DOHH2 (cell line): Measurements from ENCODE around the gene TRIP11.

ENCODE experiments used
- H3F3A ChIP-seq: fragments of 200-600 bp; sonication (generic), shearing (Covaris generic); 2 replicates; pipeline ENCODE4 v1.6.0; 2016; ENCODE audit warnings: antibody characterized with exemption, mild to moderate bottlenecking; ENCODE audit not compliant: control insufficient read depth, insufficient read depth
- H3K27ac ChIP-seq: fragments of 200-600 bp; sonication (generic); 2 replicates; pipeline ENCODE4 v1.5.1; 2014; ENCODE audit warnings: low read depth, mild to moderate bottlenecking, low read length, moderate library complexity
- H3K27me3 ChIP-seq: fragments of 200-600 bp; sonication (generic); 2 replicates; pipeline ENCODE4 v1.6.1; 2014; ENCODE audit warnings: mild to moderate bottlenecking, low read length, mixed read lengths; ENCODE audit not compliant: control insufficient read depth
- H3K36me3 ChIP-seq: fragments of 200-600 bp; sonication (generic); 2 replicates; pipeline ENCODE4 v1.6.1; 2014; ENCODE audit warnings: mild to moderate bottlenecking, low read length, moderate library complexity, mixed read lengths; ENCODE audit not compliant: control insufficient read depth
- H3K4me1 ChIP-seq: fragments of 200-600 bp; sonication (generic); 2 replicates; pipeline ENCODE4 v1.6.1; 2014; ENCODE audit warnings: mild to moderate bottlenecking, low read length, mixed read lengths; ENCODE audit not compliant: control insufficient read depth
- H3K4me2 ChIP-seq: fragments of 200-600 bp; sonication (generic); 2 replicates; pipeline ENCODE4 v1.6.0; 2014; ENCODE audit warnings: mild to moderate bottlenecking, low read length, moderate library complexity
- H3K4me3 ChIP-seq: fragments of 200-600 bp; sonication (generic); 2 replicates; pipeline ENCODE4 v1.5.1; 2014; ENCODE audit warnings: mild to moderate bottlenecking, low read length, mixed read lengths
- H3K79me2 ChIP-seq: fragments of 200-600 bp; sonication (generic); 2 replicates; pipeline ENCODE4 v1.6.1; 2014; ENCODE audit warnings: mild to moderate bottlenecking, low read length, mixed read lengths; ENCODE audit not compliant: control insufficient read depth
- H3K9me2 ChIP-seq: fragments of 200-600 bp; sonication (generic); replicated peaks from 2 replicates; pipeline ENCODE4 v1.6.1; 2014; ENCODE audit warnings: mild to moderate bottlenecking, low read length, mixed read lengths; ENCODE audit not compliant: control insufficient read depth
- H3K9me3 ChIP-seq: fragments of 200-600 bp; sonication (generic); 2 replicates; pipeline ENCODE4 v1.6.1; 2014; ENCODE audit warnings: antibody characterized with exemption, low read length, mixed read lengths; ENCODE audit not compliant: control insufficient read depth, insufficient read depth
- H4K20me1 ChIP-seq: fragments of 200-600 bp; sonication (generic); 2 replicates; pipeline ENCODE4 v1.6.0; 2014; ENCODE audit warnings: low read depth, mild to moderate bottlenecking, antibody characterized with exemption, low read length, moderate library complexity; ENCODE audit not compliant: control insufficient read depth, insufficient read depth
- EZH2phosphoT487 ChIP-seq: fragments of 200-600 bp; sonication (generic); IDR thresholded peaks from 2 replicates; pipeline ENCODE4 v1.6.1; 2017; ENCODE audit warnings: borderline replicate concordance, mild to moderate bottlenecking, antibody characterized with exemption, low read length, moderate library complexity, mixed read lengths
- TF ChIP-seq, protein P1 (sequence below): fragments of 200-600 bp; sonication (generic); IDR thresholded peaks from one replicate; pipeline ENCODE4 v1.5.1; 2014; ENCODE audit warnings: antibody characterized with exemption, mild to moderate bottlenecking, low read depth, low read length; ENCODE audit not compliant: poor library complexity, severe bottlenecking

The TRIP11 gene

GRCh38 chr14:91964011-91964410 is 75.8 kb downstream of the TRIP11 start:
- TF ChIP-seq, protein P1, sequence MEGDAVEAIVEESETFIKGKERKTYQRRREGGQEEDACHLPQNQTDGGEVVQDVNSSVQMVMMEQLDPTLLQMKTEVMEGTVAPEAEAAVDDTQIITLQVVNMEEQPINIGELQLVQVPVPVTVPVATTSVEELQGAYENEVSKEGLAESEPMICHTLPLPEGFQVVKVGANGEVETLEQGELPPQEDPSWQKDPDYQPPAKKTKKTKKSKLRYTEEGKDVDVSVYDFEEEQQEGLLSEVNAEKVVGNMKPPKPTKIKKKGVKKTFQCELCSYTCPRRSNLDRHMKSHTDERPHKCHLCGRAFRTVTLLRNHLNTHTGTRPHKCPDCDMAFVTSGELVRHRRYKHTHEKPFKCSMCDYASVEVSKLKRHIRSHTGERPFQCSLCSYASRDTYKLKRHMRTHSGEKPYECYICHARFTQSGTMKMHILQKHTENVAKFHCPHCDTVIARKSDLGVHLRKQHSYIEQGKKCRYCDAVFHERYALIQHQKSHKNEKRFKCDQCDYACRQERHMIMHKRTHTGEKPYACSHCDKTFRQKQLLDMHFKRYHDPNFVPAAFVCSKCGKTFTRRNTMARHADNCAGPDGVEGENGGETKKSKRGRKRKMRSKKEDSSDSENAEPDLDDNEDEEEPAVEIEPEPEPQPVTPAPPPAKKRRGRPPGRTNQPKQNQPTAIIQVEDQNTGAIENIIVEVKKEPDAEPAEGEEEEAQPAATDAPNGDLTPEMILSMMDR: no peak
- TF ChIP-seq EZH2phosphoT487: no peak
- no peaks in the 10 kb centered on the region for H3K27me3 ChIP-seq
- no peak overlapping the region for H3K4me3 ChIP-seq
- peaks cover 18% of the 10 kb centered on the region for H3K4me1 ChIP-seq
- H3K36me3 ChIP-seq: peaks cover 14% of the 10 kb centered on the region
- no peaks in the 10 kb centered on the region for H3K79me2 ChIP-seq
- H3K9me2 ChIP-seq: no peaks in the 10 kb centered on the region
- H3K9me3 ChIP-seq: no peaks in the 10 kb centered on the region
- no peaks in the 10 kb centered on the region for H4K20me1 ChIP-seq
- H3F3A ChIP-seq: 0 out of 2 replicates have a peak, but pooled peaks cover 3% of the 10 kb centered on the region
- H3K4me2 ChIP-seq: no peak overlapping the region
- no peak overlapping the region for H3K27ac ChIP-seq

DNA sequence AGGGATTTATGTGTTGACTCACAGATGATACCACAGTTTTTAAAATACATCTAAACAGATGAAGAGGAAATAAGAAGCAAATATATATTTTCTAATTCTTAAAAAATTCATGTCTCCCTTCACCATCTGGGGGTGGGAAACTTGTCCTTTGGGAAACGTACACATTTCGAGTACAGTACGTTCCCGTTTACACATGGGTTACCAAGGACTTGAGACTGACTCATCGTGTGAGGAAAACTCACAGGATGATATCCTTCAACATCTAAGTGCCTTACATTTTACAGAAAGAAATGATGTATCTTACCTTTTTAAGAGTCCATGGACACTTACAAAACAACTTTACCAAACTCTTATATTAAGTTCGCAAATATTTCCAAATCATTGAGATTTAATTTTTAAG is 76.4 kb downstream of the TRIP11 start:
- peaks cover 12% of the 10 kb centered on the region for H3K4me1 ChIP-seq
- no peaks in the 10 kb centered on the region for H3K9me3 ChIP-seq
- no peak overlapping the region for H3K27ac ChIP-seq
- TF ChIP-seq EZH2phosphoT487: no peak
- TF ChIP-seq, protein P1: no peak
- 0 out of 2 replicates have a peak, but pooled peaks cover 3% of the 10 kb centered on the region for H3F3A ChIP-seq
- H3K36me3 ChIP-seq: peaks cover 8% of the 10 kb centered on the region
- H3K9me2 ChIP-seq: no peaks in the 10 kb centered on the region
- no peak overlapping the region for H3K4me2 ChIP-seq
- no peaks in the 10 kb centered on the region for H3K27me3 ChIP-seq
- H4K20me1 ChIP-seq: no peaks in the 10 kb centered on the region
- no peak overlapping the region for H3K4me3 ChIP-seq
- H3K79me2 ChIP-seq: no peaks in the 10 kb centered on the region

DNA sequence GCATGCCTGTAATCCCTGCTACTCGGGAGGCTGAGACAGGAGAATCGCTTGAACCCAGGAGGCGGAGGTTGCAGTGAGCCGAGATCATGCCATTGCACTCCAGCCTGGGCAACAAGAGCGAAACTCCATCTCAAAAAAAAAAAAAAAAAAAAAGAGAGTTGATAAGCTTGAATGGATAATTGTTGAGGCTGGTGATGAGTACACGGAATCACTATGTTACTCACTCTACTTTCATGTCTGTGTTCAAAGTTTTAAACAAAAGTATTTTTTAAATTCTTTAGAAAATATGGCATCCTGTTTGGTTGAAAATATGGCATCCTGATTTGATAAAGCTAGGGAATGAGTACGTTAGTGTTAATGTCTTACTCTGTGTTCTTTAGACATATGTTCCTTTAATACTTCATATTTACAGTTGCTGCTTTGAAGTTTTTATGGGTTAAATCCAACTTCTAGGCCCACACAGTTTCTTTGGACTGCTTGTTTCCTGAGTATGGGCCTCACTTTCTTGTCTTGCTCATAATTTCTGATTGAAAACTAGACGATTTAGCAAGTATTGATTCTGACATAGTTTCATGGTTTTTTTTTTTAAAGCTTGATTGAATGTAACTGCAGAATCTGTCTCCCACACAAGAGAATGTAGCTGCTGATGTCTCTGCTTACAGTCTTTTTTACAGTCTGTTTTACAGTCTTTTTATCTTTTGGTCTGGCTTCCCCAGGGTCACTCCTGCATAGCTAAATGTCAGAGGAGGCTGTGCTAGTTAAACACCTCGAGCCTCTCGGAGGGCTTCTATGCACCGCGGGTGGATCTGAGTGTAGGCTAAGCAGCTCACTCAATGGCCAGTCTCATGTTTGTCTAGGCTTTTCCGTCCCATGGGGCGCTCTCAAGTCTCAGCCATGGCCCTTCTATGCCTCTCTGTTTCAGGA is 78.3 kb downstream of the TRIP11 start:
- Histone ChIP-seq H4K20me1 (no peaks in the 10 kb centered on the region), H3K4me3 (no peak overlapping the region), H3K4me1 (no peaks in the 10 kb centered on the region), H3K36me3 (no peaks in the 10 kb centered on the region), H3F3A (no peaks in the 10 kb centered on the region), H3K9me3 (no peaks in the 10 kb centered on the region), H3K27me3 (no peaks in the 10 kb centered on the region), H3K9me2 (no peaks in the 10 kb centered on the region), H3K79me2 (no peaks in the 10 kb centered on the region), H3K27ac (no peak overlapping the region), H3K4me2 (no peak overlapping the region)
- no peak for TF ChIP-seq EZH2phosphoT487
- TF ChIP-seq, protein P1: no peak
